MCF 10A (cell line): ENCODE data around the gene JOSD2. TPM values are rescaled to one million over a fixed set of nuclear protein-coding genes. Genes with fewer than 3 reads are reported as not detected.

Source experiments
- BruUV-seq: library from RNA; stranded (reverse); fragments of 400-500 nt; replicated peaks from 2 replicates; lab custom pipeline; 2021; lab: Mats Ljungman, UMichigan
- CTCF ChIA-PET: fragments of 300-600 bp; sonication (Branson Sonifier 250); formaldehyde crosslinking; extraction: SDS; loops from one replicate; lab custom pipeline; 2021; ENCODE audit warnings: antibody characterized with exemption, inconsistent platforms; lab: Yijun Ruan, JAX
- POLR2A ChIA-PET: fragments of 300-600, 350-650 bp; sonication (Branson Sonifier 250); formaldehyde crosslinking; extraction: SDS; loops from one replicate; lab custom pipeline; 2020; ENCODE audit warnings: antibody characterized with exemption, inconsistent platforms; lab: Yijun Ruan, JAX
- DNase-seq: peaks from one replicate; pipeline ENCODE4 v3.0.0-alpha.2; 2018; ENCODE audit not compliant: unreplicated experiment
- H3K27ac Mint-ChIP-seq: one replicate; pipeline ENCODE4 v1.8.0; 2022; ENCODE audit warnings: mild to moderate bottlenecking, low read depth, mixed read lengths; ENCODE audit not compliant: unreplicated experiment
- H3K27me3 Mint-ChIP-seq: one replicate; pipeline ENCODE4 v1.8.0; 2022; ENCODE audit warnings: mixed read lengths; ENCODE audit not compliant: insufficient read depth, unreplicated experiment
- H3K36me3 Mint-ChIP-seq: one replicate; pipeline ENCODE4 v1.8.0; 2022; ENCODE audit warnings: mild to moderate bottlenecking, moderate library complexity, mixed read lengths; ENCODE audit not compliant: insufficient read depth, unreplicated experiment
- H3K4me1 Mint-ChIP-seq: one replicate; pipeline ENCODE4 v1.8.0; 2022; ENCODE audit warnings: mixed read lengths; ENCODE audit not compliant: insufficient read depth, unreplicated experiment
- H3K4me3 Mint-ChIP-seq: one replicate; pipeline ENCODE4 v1.8.0; 2022; ENCODE audit warnings: mild to moderate bottlenecking, moderate library complexity, mixed read lengths; ENCODE audit not compliant: unreplicated experiment
- H3K9me3 Mint-ChIP-seq: one replicate; pipeline ENCODE4 v1.8.0; 2022; ENCODE audit warnings: mixed read lengths; ENCODE audit not compliant: unreplicated experiment
- intact Hi-C: fragments of 100-400 bp; cut with micrococcal nuclease; formaldehyde crosslinking; loops from 2 replicates; pipeline ENCODE4 v1.14.1; 2022
- total RNA-seq: library from RNA; stranded (reverse); gene quantifications from 2 replicates; pipeline ENCODE4 v1.2.3, GENCODE V29; 2022
- TF ChIP-seq, protein P1 (sequence below): fragments of 200-600 bp; IDR thresholded peaks from one replicate; pipeline ENCODE4 v1.8.0; 2022; ENCODE audit warnings: antibody characterized with exemption, mild to moderate bottlenecking; ENCODE audit not compliant: unreplicated experiment

Gene JOSD2
- total RNA-seq, 1 experiment from 2014 or later, result 65.8 TPM

DNA sequence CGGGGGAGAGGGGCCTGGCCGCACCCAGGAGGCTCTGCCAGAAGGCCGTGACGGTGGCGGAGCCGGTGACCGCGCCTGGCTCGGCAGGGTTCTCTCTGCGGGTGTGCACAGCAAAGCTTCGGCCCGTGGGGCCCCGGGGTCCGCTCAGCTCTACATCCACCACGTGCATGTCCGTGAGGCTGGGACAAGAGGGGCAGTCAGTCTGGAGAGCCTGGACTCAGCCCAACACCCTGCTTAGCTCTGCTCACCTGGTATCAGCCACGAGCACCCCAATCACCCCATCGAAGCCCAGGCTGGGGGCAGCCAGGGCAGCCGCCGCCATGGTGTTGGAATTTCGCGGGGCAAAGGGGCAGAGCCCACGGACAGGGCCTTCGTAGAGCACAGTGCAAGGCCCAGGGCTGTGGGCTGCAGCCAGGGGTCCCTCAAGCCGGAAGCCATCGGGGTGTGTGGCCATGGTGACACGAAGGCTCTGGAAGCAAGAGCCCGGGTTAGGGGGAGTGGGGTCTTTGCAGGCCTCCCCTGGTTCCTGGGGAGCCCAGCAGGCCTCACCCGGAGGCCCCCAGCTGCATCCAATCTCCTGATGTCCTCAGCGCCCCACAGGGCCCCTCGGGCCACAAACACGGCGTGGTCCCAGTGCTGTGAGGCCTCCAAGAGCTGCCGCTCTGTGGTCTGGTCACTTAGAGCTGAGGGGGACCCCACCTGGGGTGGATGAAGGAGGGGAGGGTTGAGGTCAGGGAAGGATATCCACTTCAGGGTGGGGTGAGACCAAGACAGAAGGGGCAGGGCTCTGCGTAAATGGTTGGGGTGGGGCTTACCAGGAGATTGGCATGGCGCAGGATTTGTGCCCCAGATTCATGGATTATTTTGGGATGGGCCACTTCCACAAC lies 1.4 kb upstream of the JOSD2 start:
- DNase-seq, result no peak
- no peaks in the 10 kb centered on the region for H3K9me3 Mint-ChIP-seq
- POLR2A ChIA-PET, result interaction anchor here (0.5 to 2.6 kb wide), 8 partner anchors 9 to 293 kb away, joined by 3 to 11 read pairs (median 3); no protein-coding TSS in a partner anchor
- no peaks in the 10 kb centered on the region for H3K36me3 Mint-ChIP-seq
- H3K4me1 Mint-ChIP-seq, result peaks cover 16% of the 10 kb centered on the region
- H3K4me3 Mint-ChIP-seq, result peak overlapping the region; percentile 86
- TF ChIP-seq, protein P1, sequence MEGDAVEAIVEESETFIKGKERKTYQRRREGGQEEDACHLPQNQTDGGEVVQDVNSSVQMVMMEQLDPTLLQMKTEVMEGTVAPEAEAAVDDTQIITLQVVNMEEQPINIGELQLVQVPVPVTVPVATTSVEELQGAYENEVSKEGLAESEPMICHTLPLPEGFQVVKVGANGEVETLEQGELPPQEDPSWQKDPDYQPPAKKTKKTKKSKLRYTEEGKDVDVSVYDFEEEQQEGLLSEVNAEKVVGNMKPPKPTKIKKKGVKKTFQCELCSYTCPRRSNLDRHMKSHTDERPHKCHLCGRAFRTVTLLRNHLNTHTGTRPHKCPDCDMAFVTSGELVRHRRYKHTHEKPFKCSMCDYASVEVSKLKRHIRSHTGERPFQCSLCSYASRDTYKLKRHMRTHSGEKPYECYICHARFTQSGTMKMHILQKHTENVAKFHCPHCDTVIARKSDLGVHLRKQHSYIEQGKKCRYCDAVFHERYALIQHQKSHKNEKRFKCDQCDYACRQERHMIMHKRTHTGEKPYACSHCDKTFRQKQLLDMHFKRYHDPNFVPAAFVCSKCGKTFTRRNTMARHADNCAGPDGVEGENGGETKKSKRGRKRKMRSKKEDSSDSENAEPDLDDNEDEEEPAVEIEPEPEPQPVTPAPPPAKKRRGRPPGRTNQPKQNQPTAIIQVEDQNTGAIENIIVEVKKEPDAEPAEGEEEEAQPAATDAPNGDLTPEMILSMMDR, result no peak
- BruUV-seq, result no TSS peak
- H3K27me3 Mint-ChIP-seq, result no peaks in the 10 kb centered on the region
- CTCF ChIA-PET, result interaction anchor here (0.6 kb wide), 2 partner anchors 194 to 300 kb away, joined by 3 read pairs; no protein-coding TSS in a partner anchor
- H3K27ac Mint-ChIP-seq, result peak overlapping the region; percentile 96
- intact Hi-C loops, result no loop called here

DNA sequence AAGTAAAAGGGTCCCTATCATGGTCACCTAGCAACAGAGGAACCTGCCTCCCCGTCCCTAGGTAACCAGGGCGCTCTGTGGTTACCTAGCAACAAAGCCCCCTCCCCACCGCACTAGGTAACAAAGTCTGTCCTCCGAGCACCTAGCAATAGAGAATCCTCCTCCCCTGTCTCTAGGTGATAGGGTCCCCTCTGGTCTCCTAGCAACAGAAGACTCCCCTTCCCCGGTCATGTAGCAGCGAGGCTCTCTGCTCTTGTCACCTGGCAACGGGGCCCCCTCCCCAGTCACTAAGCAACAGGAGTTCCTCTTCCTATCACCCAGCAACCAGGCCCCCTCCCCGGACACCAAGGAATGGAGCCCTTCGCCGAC lies 307 bp downstream of the JOSD2 start:
- H3K27ac Mint-ChIP-seq, result peak overlapping the region; percentile 96
- no peaks in the 10 kb centered on the region for H3K9me3 Mint-ChIP-seq
- TF ChIP-seq, protein P1, result no peak
- intact Hi-C loops, result loop anchor here (1.0 kb wide), 1 partner anchor 34 kb away; the partner anchor contains the start of genes EMC10 and GARIN5A
- H3K4me3 Mint-ChIP-seq, result peak overlapping the region; percentile 86
- DNase-seq, result no peak
- H3K36me3 Mint-ChIP-seq, result no peaks in the 10 kb centered on the region
- BruUV-seq, result TSS peak; percentile 53
- H3K4me1 Mint-ChIP-seq, result peaks cover 16% of the 10 kb centered on the region
- ChIA-PET POLR2A (interaction anchor here (0.6 to 2.6 kb wide), 13 partner anchors 11 to 883 kb away, joined by 3 to 11 read pairs (median 5); partner anchors contain the start of genes AKT1S1, NR1H2, POLD1 and TBC1D17), CTCF (interaction anchor here (0.5 to 1.0 kb wide), 3 partner anchors 25 to 329 kb away, joined by 3 to 4 read pairs (median 3); no protein-coding TSS in a partner anchor)
- H3K27me3 Mint-ChIP-seq, result no peaks in the 10 kb centered on the region

DNA sequence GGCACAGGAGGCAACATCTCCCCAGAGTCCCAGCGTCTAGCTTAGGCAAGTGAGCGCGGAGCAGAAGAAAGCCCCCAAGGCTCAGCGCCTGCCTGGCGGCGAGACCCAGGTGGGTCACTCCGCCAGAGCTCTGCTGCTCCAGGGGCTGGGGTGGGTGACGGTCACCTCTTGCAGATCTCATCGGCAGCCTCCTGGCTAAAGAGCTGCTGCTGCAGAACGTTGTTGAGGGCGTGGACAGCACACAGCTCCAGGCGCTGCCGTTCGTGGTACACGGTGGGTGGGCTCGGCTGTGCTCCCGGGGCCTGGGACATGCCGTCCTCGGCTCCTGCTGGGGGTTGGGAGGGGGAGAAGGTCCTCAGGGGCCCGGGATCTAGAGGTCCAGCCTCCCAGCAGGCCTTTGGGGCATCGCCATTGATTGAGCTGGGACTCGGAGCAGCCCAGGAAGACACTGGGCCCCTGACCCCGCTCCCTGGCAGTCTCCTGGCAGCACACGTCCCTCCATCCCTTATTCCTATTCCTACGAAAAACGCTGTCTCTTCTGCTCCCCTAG lies 795 bp downstream of the JOSD2 start:
- no peaks in the 10 kb centered on the region for H3K27me3 Mint-ChIP-seq
- H3K36me3 Mint-ChIP-seq, result no peaks in the 10 kb centered on the region
- H3K27ac Mint-ChIP-seq, result peak overlapping the region; percentile 96
- intact Hi-C loops, result no loop called here
- BruUV-seq, result no TSS peak
- peaks cover 16% of the 10 kb centered on the region for H3K4me1 Mint-ChIP-seq
- no peak for DNase-seq
- POLR2A ChIA-PET, result interaction anchor here (0.7 to 2.6 kb wide), 3 partner anchors 12 to 126 kb away, joined by 3 to 11 read pairs (median 9); partner anchors contain the start of gene POLD1
- peak overlapping the region; percentile 86 for H3K4me3 Mint-ChIP-seq
- CTCF ChIA-PET, result interaction anchor here (0.6 to 0.9 kb wide), 2 partner anchors 271 to 329 kb away, joined by 3 to 5 read pairs; no protein-coding TSS in a partner anchor
- TF ChIP-seq, protein P1, result no peak
- no peaks in the 10 kb centered on the region for H3K9me3 Mint-ChIP-seq
